H1 (cell line): ENCODE measurements around the gene NFIA. TPM values are rescaled to one million over a fixed set of nuclear protein-coding genes. Genes with fewer than 3 reads are reported as not detected.

Experiments used
- BACH1 ChIP-seq: IDR thresholded peaks from 2 replicates; pipeline ENCODE4 v1.6.1; 2012; ENCODE audit warnings: low read length, improper control_type of control experiment
- FOSL1 ChIP-seq: IDR thresholded peaks from 2 replicates; pipeline ENCODE4 v1.6.1; 2011; ENCODE audit warnings: mild to moderate bottlenecking, low read depth, low read length, moderate library complexity; ENCODE audit not compliant: insufficient read depth
- JUN ChIP-seq: IDR thresholded peaks from 2 replicates; pipeline ENCODE4 v1.6.1; 2011; ENCODE audit warnings: low read depth, mild to moderate bottlenecking, improper control_type of control experiment, low read length
- POLR2A ChIP-seq, 2 experiments: IDR thresholded peaks; 1 replicate in 1 of 2; 2 replicates in 1 of 2; pipeline ENCODE4 v1.6.1; 2011; ENCODE audit warnings: low read depth in 2 of 2, low read length in 2 of 2, mild to moderate bottlenecking in 2 of 2; ENCODE audit errors: control extremely low read depth in 1 of 2
- TAF1 ChIP-seq: IDR thresholded peaks from 2 replicates; pipeline ENCODE4 v1.6.1; 2011; ENCODE audit warnings: mild to moderate bottlenecking, low read depth, low read length
- TBP ChIP-seq: IDR thresholded peaks from 2 replicates; pipeline ENCODE4 v1.6.1; 2011; ENCODE audit warnings: low read depth, low read length, improper control_type of control experiment
- polyA plus RNA-seq, 7 experiments: library from polyadenylated mRNA; depleted of rRNA in 3 of 7; stranded (reverse) in 5 of 7; unstranded in 2 of 7; fragments of >200 nt in 5 of 7; fragments of 200-250 nt in 2 of 7; gene quantifications; 1 replicate in 5 of 7; 2 replicates in 1 of 7; 4 replicates in 1 of 7; pipeline versions ENCODE4 v1.2.1 to v1.2.3, GENCODE V29; 2011 to 2013; ENCODE audit warnings: missing spikeins in 2 of 7, mixed read lengths in 2 of 7
- total RNA-seq: library from RNA; stranded (reverse); fragmentation: NEBNext Ultra II Directional; extraction: Animal tissue kit (Norgen Biotek cat#: 25700); gene quantifications from 2 replicates; pipeline ENCODE4 v1.2.1, GENCODE V29; 2021
- TF ChIP-seq, protein P1 (sequence below): IDR thresholded peaks from 2 replicates; pipeline ENCODE4 v1.6.1; 2011; ENCODE audit warnings: low read depth, mild to moderate bottlenecking, low read length; ENCODE audit not compliant: insufficient read depth

The NFIA gene
- total and polyA plus RNA-seq, 2 of the 8 experiments (the other 6 are each of a cell fraction or from before 2014, with no cell fraction given): 1.8 to 2.3 TPM

GRCh38 chr1:61299463-61299862 is 217.1 kb downstream of the NFIA start (continued):
- no peak for TF ChIP-seq POLR2A (IDR thresholded peaks at IDR 0.05; ENCODE audit: control extremely low read depth in 1 of 2, low read depth in 2 of 2, low read length in 2 of 2)
- no peak for TF ChIP-seq TAF1
- TF ChIP-seq, protein P1, sequence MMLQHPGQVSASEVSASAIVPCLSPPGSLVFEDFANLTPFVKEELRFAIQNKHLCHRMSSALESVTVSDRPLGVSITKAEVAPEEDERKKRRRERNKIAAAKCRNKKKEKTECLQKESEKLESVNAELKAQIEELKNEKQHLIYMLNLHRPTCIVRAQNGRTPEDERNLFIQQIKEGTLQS: no peak
- no peak for TF ChIP-seq BACH1
- TF ChIP-seq TBP: no peak
- TF ChIP-seq JUN: no peak
- no peak for TF ChIP-seq FOSL1
